ENCODE data around the gene SMC5. TPM values are rescaled to one million over a fixed set of nuclear protein-coding genes. Genes with fewer than 3 reads are reported as not detected.

SMC5 gene
- total RNA-seq, 4 donors from 2014 or later: 17.9 to 65.5 (median 35.4) TPM

DNA sequence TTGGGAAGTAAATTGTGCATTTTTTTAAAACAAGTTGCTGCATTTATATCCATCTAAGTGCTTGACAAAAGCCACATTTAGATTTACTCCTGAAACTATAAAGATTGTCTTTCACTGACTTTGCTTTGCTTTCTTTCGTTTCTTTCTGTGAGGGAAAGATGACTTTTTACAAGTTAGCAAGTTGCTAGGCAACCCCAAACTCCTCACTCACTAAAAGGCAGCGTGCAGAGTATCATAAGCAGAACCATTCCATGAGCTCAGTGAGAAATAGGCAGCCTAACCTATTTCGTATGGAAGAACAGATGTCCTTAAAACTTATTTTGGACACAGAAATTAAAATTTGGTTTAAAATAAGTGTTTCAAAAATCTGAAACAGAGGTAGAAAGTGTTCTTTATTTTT is 126.6 kb downstream of the SMC5 start:
- no peak overlapping the region for H3K27ac ChIP-seq
- no peak for DNase-seq
- TF ChIP-seq, protein P1, sequence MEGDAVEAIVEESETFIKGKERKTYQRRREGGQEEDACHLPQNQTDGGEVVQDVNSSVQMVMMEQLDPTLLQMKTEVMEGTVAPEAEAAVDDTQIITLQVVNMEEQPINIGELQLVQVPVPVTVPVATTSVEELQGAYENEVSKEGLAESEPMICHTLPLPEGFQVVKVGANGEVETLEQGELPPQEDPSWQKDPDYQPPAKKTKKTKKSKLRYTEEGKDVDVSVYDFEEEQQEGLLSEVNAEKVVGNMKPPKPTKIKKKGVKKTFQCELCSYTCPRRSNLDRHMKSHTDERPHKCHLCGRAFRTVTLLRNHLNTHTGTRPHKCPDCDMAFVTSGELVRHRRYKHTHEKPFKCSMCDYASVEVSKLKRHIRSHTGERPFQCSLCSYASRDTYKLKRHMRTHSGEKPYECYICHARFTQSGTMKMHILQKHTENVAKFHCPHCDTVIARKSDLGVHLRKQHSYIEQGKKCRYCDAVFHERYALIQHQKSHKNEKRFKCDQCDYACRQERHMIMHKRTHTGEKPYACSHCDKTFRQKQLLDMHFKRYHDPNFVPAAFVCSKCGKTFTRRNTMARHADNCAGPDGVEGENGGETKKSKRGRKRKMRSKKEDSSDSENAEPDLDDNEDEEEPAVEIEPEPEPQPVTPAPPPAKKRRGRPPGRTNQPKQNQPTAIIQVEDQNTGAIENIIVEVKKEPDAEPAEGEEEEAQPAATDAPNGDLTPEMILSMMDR (IDR thresholded peaks at IDR 0.05): no peak
- no peak for TF ChIP-seq POLR2A (IDR thresholded peaks at IDR 0.05)
- no peaks in the 10 kb centered on the region for H3K27me3 ChIP-seq
- H3K9me3 ChIP-seq: no peaks in the 10 kb centered on the region
- no peak overlapping the region for H3K4me3 ChIP-seq
- intact Hi-C loops (cut with DNase I; ENCODE audit: low total_unique reads): no loop called here
- no peaks in the 10 kb centered on the region for H3K36me3 ChIP-seq
- peaks cover 2 to 5% of the 10 kb centered on the region in 2 donors for H3K4me1 ChIP-seq

DNA sequence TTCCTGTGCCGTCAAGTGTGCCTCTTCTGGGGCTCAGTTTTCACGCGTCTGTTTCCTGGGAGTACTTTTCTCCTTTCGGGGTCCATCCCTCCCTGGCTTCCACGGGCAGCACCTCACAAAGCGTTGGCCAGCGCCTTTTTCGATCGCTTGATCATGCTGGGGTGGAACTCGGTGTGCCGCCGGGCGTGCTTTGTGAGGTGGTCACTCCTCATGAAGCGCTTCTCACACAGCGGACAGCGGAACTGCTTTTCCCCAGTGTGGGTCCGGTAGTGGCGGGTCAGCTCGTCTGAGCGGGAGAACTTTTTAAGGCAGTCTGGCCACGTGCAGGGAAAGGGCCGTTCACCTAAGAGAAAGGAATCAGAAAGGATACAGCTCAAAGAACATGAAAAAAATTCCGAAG is 128.9 kb downstream of the SMC5 start:
- no peaks in the 10 kb centered on the region for H3K9me3 ChIP-seq
- H3K27me3 ChIP-seq: no peaks in the 10 kb centered on the region
- DNase-seq: no peak
- H3K36me3 ChIP-seq: no peaks in the 10 kb centered on the region
- no peak overlapping the region for H3K4me3 ChIP-seq
- intact Hi-C loops (cut with DNase I; ENCODE audit: low total_unique reads): no loop called here
- no peak overlapping the region for H3K27ac ChIP-seq
- H3K4me1 ChIP-seq: peaks cover 4 to 20% of the 10 kb centered on the region in 2 donors
- no peak for TF ChIP-seq POLR2A (IDR thresholded peaks at IDR 0.05)
- TF ChIP-seq, protein P1 (IDR thresholded peaks at IDR 0.05): no peak

DNA sequence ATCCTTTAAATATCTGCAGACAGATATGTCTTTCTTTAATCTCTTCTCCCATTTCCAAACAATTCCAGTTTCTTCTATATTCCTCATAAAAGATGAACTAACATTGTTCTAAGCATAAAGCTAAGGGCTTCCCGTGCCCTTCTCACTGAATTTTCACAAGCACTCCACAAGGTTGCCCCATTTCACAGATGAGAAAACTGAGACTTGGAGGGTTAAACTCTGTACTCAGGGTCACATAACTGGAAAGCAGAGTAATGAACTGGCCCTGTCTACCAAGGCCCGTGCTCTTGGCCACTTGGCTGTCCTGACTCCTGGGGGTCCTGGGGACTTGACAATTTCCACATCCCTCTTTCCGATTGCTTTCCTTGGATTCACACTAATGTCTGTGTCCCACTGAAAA is 130.4 kb downstream of the SMC5 start:
- no peak overlapping the region for H3K4me3 ChIP-seq
- no peaks in the 10 kb centered on the region for H3K36me3 ChIP-seq
- no peaks in the 10 kb centered on the region for H3K27me3 ChIP-seq
- no peak for TF ChIP-seq POLR2A (IDR thresholded peaks at IDR 0.05)
- TF ChIP-seq, protein P1 (IDR thresholded peaks at IDR 0.05): no peak
- no peak for DNase-seq
- intact Hi-C loops (cut with DNase I; ENCODE audit: low total_unique reads): no loop called here
- peaks cover 5 to 28% of the 10 kb centered on the region in 2 donors for H3K4me1 ChIP-seq
- H3K9me3 ChIP-seq: no peaks in the 10 kb centered on the region
- H3K27ac ChIP-seq: peak overlapping the region in 1 of 2 donors; percentile 62

DNA sequence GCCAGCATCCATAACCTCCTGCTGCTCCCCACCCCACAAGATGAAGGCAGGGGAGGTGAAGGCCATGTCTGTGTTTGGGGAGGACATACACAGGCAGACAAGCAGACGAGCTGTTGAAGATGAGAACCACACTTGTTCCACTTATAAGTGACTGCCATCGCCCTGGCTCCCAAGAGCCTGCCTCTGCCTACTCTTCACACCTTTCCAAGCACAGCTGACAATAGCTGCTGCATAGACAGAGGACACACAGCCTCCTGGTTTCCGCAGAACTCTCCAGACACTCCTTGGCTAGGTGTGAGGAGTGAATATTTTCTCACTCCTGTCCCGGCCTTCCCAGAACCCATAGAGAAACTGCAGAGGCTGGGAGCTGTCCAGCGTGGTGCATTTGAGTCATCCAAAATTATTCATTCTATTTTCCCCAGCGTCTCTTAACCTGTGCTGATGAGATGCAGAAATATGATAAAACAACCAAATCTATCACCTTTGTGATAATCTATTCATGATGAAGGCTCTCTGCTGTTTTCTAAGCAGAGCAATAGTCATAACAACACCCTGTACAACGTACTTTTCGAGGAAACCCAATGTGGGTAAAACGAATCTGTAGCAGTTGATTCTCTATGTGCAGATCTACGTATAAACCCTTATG is 131.0 kb downstream of the SMC5 start:
- Histone ChIP-seq H3K9me3 (no peaks in the 10 kb centered on the region), H3K27me3 (no peaks in the 10 kb centered on the region), H3K4me3 (no peak overlapping the region), H3K27ac (peak overlapping the region; percentile 5 to 62), H3K4me1 (peaks cover 7 to 28% of the 10 kb centered on the region in 2 donors), H3K36me3 (no peaks in the 10 kb centered on the region)
- DNase-seq: no peak
- intact Hi-C loops (cut with DNase I; ENCODE audit: low total_unique reads): no loop called here
- TF ChIP-seq POLR2A (IDR thresholded peaks at IDR 0.05): no peak
- TF ChIP-seq, protein P1 (IDR thresholded peaks at IDR 0.05): no peak

DNA sequence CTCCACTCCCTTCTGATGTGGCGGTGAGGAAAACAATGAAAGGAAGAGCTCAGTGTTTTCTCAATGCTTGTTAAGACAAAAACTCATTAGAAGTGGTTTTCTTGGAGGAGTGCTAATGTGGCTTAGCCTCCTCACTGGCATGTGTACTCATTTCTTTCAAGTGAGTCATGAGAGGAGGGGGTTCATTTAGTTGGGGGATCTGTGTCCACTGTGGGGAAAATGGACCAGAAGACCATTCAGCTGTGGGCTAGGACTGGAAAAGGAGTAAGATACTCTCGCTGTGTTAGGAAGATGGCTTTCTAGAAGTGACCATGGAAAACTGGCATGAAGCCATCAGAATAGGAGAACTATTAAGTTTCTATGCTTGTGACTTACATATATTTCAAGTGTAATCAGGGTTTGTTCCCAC is 132.2 kb downstream of the SMC5 start:
- TF ChIP-seq, protein P1 (IDR thresholded peaks at IDR 0.05): no peak
- TF ChIP-seq POLR2A (IDR thresholded peaks at IDR 0.05): no peak
- no peak overlapping the region for H3K4me3 ChIP-seq
- H3K27ac ChIP-seq: peak overlapping the region in 1 of 2 donors; percentile 62
- no peak for DNase-seq
- no peaks in the 10 kb centered on the region for H3K27me3 ChIP-seq
- intact Hi-C loops (cut with DNase I; ENCODE audit: low total_unique reads): no loop called here
- no peaks in the 10 kb centered on the region for H3K9me3 ChIP-seq
- H3K4me1 ChIP-seq: peaks cover 7 to 28% of the 10 kb centered on the region in 2 donors
- H3K36me3 ChIP-seq: no peaks in the 10 kb centered on the region

Measured in uterus (tissue), 4 donors.